ENCODE data around the gene UROC1. TPM values are rescaled to one million over a fixed set of nuclear protein-coding genes. Genes with fewer than 3 reads are reported as not detected.

The UROC1 gene
- total RNA-seq, 6 donors from 2014 or later: not detected

DNA sequence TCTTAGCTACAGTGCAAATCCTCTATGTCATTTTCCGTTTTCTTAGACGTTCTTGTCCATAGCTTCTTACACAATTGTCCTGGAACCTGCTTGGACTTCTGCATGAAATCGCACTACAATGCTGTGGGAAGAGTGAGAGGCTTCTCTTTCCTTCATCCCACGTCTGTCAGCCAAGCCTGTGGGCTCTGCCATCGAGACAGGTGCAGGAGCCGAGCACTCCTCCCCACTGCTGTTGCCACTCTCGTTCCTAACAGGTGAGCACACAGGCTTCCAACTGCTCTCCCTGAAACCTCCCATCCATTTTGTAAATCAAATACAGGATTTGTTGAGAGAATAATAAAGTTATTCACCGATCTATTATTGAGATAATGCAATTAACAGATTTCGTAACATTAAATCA lies 65.4 kb downstream of the UROC1 start:
- 91 to 94% methylated on average over 9 of the region's 9 CpGs for WGBS, 2 donors
- Histone ChIP-seq H3K27ac (no peak overlapping the region), H3K9me3 (no peaks in the 10 kb centered on the region), H3K27me3 (no peaks in the 10 kb centered on the region), H3K4me3 (no peak overlapping the region), H3K36me3 (peaks cover 7 to 90% (median 58%) of the 10 kb centered on the region in 4 donors), H3K4me1 (peaks cover 0 to 10% (median 0%) of the 10 kb centered on the region in 4 donors)
- ATAC-seq (ENCODE audit: low FRiP score in 2 of 2): no peak
- no peak for DNase-seq
- no peak for TF ChIP-seq POLR2A (IDR thresholded peaks at IDR 0.05)
- TF ChIP-seq POLR2AphosphoS5 (IDR thresholded peaks at IDR 0.05): no peak
- no peak for TF ChIP-seq EP300 (IDR thresholded peaks at IDR 0.05)
- TF ChIP-seq, protein P1, sequence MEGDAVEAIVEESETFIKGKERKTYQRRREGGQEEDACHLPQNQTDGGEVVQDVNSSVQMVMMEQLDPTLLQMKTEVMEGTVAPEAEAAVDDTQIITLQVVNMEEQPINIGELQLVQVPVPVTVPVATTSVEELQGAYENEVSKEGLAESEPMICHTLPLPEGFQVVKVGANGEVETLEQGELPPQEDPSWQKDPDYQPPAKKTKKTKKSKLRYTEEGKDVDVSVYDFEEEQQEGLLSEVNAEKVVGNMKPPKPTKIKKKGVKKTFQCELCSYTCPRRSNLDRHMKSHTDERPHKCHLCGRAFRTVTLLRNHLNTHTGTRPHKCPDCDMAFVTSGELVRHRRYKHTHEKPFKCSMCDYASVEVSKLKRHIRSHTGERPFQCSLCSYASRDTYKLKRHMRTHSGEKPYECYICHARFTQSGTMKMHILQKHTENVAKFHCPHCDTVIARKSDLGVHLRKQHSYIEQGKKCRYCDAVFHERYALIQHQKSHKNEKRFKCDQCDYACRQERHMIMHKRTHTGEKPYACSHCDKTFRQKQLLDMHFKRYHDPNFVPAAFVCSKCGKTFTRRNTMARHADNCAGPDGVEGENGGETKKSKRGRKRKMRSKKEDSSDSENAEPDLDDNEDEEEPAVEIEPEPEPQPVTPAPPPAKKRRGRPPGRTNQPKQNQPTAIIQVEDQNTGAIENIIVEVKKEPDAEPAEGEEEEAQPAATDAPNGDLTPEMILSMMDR (IDR thresholded peaks at IDR 0.05): no peak

DNA sequence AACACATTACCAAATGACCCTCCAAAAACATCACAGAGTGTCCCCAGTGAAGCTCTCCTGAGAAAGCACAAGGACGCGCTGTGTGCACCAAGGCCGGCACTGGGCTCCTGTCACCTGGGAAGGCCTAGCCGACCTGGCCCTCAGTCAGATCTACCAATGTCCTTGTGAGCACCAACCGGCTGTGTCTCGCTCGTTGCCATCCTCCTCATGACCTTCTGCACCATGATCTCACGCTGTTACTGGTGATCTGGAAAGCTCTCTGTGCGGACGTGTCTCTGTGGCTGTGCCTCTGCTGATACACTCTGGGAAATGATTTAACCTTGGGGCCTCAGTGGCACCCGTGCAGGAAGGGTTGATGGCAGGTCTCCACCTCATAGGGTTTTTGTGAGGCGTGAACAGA lies 66.1 kb downstream of the UROC1 start:
- Histone ChIP-seq H3K4me3 (no peak overlapping the region), H3K36me3 (peaks cover 7 to 83% (median 51%) of the 10 kb centered on the region in 4 donors), H3K4me1 (peaks cover 0 to 10% (median 0%) of the 10 kb centered on the region in 4 donors), H3K9me3 (no peaks in the 10 kb centered on the region), H3K27me3 (no peaks in the 10 kb centered on the region), H3K27ac (no peak overlapping the region)
- DNase-seq (no peak), ATAC-seq (ENCODE audit: low FRiP score in 2 of 2) (no peak)
- WGBS, 2 donors: 93 to 100% methylated on average over 5 to 12 of the region's 12 CpGs
- TF ChIP-seq POLR2AphosphoS5 (IDR thresholded peaks at IDR 0.05) (no peak), POLR2A (IDR thresholded peaks at IDR 0.05) (no peak), EP300 (IDR thresholded peaks at IDR 0.05) (no peak)
- TF ChIP-seq, protein P1 (IDR thresholded peaks at IDR 0.05): no peak

DNA sequence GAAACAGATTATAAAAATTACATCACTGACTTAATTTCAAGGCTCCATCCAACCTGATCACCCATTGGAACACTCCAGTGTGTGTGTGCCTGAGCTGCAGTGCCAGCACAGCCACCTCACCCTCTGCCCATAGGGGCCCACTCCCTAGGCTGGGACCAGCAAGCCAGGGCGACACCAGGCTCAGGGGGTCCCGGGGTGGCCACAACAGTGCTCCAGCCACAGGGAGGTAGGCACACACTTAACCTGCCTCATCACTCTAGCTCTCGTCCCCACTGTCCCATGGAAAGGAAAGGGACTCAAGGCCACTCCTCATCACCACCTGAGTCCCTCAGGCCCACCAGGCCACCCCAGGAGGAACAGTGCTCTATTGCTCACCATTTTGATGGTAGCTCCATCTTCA lies 66.8 kb downstream of the UROC1 start:
- 97 to 100% methylated on average over 1 to 3 of the region's 3 CpGs for WGBS, 2 donors
- TF ChIP-seq POLR2AphosphoS5 (IDR thresholded peaks at IDR 0.05) (no peak), EP300 (IDR thresholded peaks at IDR 0.05) (no peak), POLR2A (IDR thresholded peaks at IDR 0.05) (no peak)
- TF ChIP-seq, protein P1 (IDR thresholded peaks at IDR 0.05): no peak
- ATAC-seq (ENCODE audit: low FRiP score in 2 of 2) (no peak), DNase-seq (no peak)
- Histone ChIP-seq H3K36me3 (peaks cover 7 to 75% (median 48%) of the 10 kb centered on the region in 4 donors), H3K4me1 (peaks cover 0 to 10% (median 0%) of the 10 kb centered on the region in 4 donors), H3K9me3 (no peaks in the 10 kb centered on the region), H3K27ac (no peak overlapping the region), H3K27me3 (no peaks in the 10 kb centered on the region), H3K4me3 (no peak overlapping the region)

DNA sequence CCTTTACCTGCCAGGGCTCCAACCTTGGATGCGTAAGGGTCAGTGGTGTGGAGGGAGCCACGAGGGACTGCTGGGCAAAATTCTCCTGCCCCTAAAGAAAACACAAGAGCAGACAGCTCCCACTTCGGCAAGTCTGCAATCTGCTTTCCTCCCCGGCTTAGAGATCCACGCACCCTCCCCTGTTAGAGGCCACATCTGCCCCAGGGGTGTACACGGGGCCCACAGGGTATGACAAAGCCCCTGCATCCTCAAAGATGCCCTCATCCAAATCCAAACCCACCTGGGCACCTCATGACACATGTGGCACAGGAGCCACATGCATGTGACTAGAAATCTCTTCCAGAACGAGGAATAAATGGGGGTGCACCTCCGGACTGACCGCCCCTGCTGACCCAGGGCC lies 67.4 kb downstream of the UROC1 start:
- TF ChIP-seq EP300 (IDR thresholded peaks at IDR 0.05) (no peak), POLR2AphosphoS5 (IDR thresholded peaks at IDR 0.05) (no peak), POLR2A (IDR thresholded peaks at IDR 0.05) (no peak)
- TF ChIP-seq, protein P1 (IDR thresholded peaks at IDR 0.05): no peak
- H3K4me3 ChIP-seq: no peak overlapping the region
- no peaks in the 10 kb centered on the region for H3K27me3 ChIP-seq
- H3K9me3 ChIP-seq: no peaks in the 10 kb centered on the region
- DNase-seq (no peak), ATAC-seq (ENCODE audit: low FRiP score in 2 of 2) (no peak)
- no peak overlapping the region for H3K27ac ChIP-seq
- 83 to 86% methylated on average over 9 of the region's 9 CpGs for WGBS, 2 donors
- peaks cover 0 to 10% (median 0%) of the 10 kb centered on the region in 4 donors for H3K4me1 ChIP-seq
- peaks cover 7 to 70% (median 48%) of the 10 kb centered on the region in 4 donors for H3K36me3 ChIP-seq

DNA sequence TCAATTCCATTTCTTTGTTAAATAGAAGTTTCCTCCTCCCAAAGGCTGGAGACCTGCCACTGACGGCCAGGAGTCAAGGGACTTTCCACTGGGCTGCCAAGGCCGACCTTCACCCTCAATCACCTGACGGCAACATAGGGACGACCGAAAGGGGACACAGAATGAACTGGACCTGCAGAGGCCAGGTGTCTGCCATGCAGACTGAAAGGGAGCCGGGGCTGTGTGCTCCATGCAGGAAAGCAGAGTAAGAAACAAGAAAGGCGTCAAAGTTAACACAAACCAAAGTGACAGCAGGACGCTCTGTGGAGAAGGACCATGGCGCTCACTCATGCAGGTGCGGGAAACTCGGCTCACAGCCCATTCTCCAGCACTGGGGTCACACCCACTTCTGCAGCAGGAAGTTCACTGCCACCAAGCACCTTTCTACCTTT lies 67.9 kb downstream of the UROC1 start:
- DNase-seq (no peak), ATAC-seq (ENCODE audit: low FRiP score in 2 of 2) (no peak)
- Histone ChIP-seq H3K4me3 (no peak overlapping the region), H3K36me3 (peaks cover 7 to 64% (median 46%) of the 10 kb centered on the region in 4 donors), H3K4me1 (peaks cover 0 to 5% (median 0%) of the 10 kb centered on the region in 4 donors), H3K27me3 (no peaks in the 10 kb centered on the region), H3K9me3 (no peaks in the 10 kb centered on the region), H3K27ac (no peak overlapping the region)
- TF ChIP-seq, protein P1 (IDR thresholded peaks at IDR 0.05): no peak
- TF ChIP-seq POLR2AphosphoS5 (IDR thresholded peaks at IDR 0.05) (no peak), EP300 (IDR thresholded peaks at IDR 0.05) (no peak), POLR2A (IDR thresholded peaks at IDR 0.05) (no peak)
- 89 to 92% methylated on average over 11 of the region's 11 CpGs for WGBS, 2 donors

All from upper lobe of left lung (tissue), 6 donors.